Lung (tissue), 12 donors: Measurements from ENCODE around the gene WDR38. TPM values are rescaled to one million over a fixed set of nuclear protein-coding genes. Genes with fewer than 3 reads are reported as not detected.

ENCODE experiments used
- ATAC-seq: fragments of 200-7000 bp; cut with Tn5 transposase; one replicate; pipeline ENCODE4 v1.9.1; 2020; ENCODE audit warnings: moderate number of reproducible peaks; ENCODE audit not compliant: insufficient read depth, low FRiP score
- DNase-seq, 3 donors: peaks; one replicate each; pipeline ENCODE4 v3.0.0-alpha.2; 2013 to 2017
- H3K27ac ChIP-seq, 2 donors: one replicate each; pipeline ENCODE4 v1.5.1; 2013; ENCODE audit warnings: mild to moderate bottlenecking in 2 of 2, moderate library complexity in 2 of 2, control low read depth in 1 of 2, inconsistent platforms in 1 of 2, low read depth in 1 of 2, low read length in 1 of 2
- H3K27me3 ChIP-seq, 3 donors: one replicate each; pipeline ENCODE4 v1.5.1; 2013; ENCODE audit warnings: low read length in 2 of 3; ENCODE audit not compliant: control insufficient read depth in 3 of 3, insufficient read depth in 3 of 3
- H3K36me3 ChIP-seq, 4 donors: one replicate each; pipeline ENCODE4 v1.5.1; 2013; ENCODE audit warnings: low read length in 4 of 4, mild to moderate bottlenecking in 1 of 4, moderate library complexity in 1 of 4; ENCODE audit not compliant: control insufficient read depth in 4 of 4, insufficient read depth in 4 of 4
- H3K4me1 ChIP-seq, 5 donors: one replicate each; pipeline ENCODE4 v1.5.1; 2013; ENCODE audit warnings: low read length in 5 of 5, mild to moderate bottlenecking in 2 of 5, moderate library complexity in 1 of 5; ENCODE audit not compliant: control insufficient read depth in 5 of 5, insufficient read depth in 5 of 5
- H3K4me3 ChIP-seq: one replicate; pipeline ENCODE4 v1.5.1; 2013; ENCODE audit warnings: mild to moderate bottlenecking, control low read depth, moderate library complexity
- H3K9ac ChIP-seq, 2 donors: one replicate each; pipeline ENCODE4 v1.5.1; 2013; ENCODE audit warnings: low read length in 2 of 2, control low read depth in 1 of 2; ENCODE audit not compliant: insufficient read depth in 1 of 2
- H3K9me3 ChIP-seq, 4 donors: one replicate each; pipeline ENCODE4 v1.5.1; 2013; ENCODE audit warnings: low read length in 3 of 4, mild to moderate bottlenecking in 1 of 4, moderate library complexity in 1 of 4; ENCODE audit not compliant: control insufficient read depth in 4 of 4, insufficient read depth in 3 of 4
- CTCF ChIP-seq: IDR thresholded peaks from 2 replicates; pipeline ENCODE4 v1.5.1; 2012; ENCODE audit warnings: mild to moderate bottlenecking; ENCODE audit errors: control extremely low read depth, extremely low read depth
- WGBS, 2 donors: extraction: QIAGEN DNeasy Blood & Tissue Kit; methylation state at CpG; one replicate each; pipeline ENCODE4 v1.1.7; 2013; 5-methylcytosine and 5-hydroxymethylcytosine counted together
- polyA plus RNA-seq, 2 donors: library from polyadenylated mRNA; stranded (reverse); fragments of 200-250 nt; gene quantifications; one replicate each; pipeline ENCODE4 v1.2.1, GENCODE V29; 2013
- total RNA-seq, 2 donors: library from RNA; depleted of rRNA in 1 of 2; stranded (reverse); fragments of >200 nt in 1 of 2; gene quantifications; one replicate each; pipeline ENCODE4 v1.2.1, GENCODE V29; 2014 to 2021
- donor health status: control.
- donor health status: control.
- donor health status: Bipolar disorder and iron deficiency.
- donor health status: healthy.
- donor health status: DM: yes; HTN: yes; CAD: no.

The WDR38 gene
- total and polyA plus RNA-seq, 4 donors = 6.0 to 28.9 (median 12.1) TPM

GRCh38 chr9:124860582-124861341, 7.5 kb downstream of the WDR38 start:
- H3K27me3 ChIP-seq = no peaks in the 10 kb centered on the region
- WGBS, 2 donors = 11 to 13% methylated on average over 12 of the region's 12 CpGs
- H3K36me3 ChIP-seq = peaks cover 17 to 44% (median 29%) of the 10 kb centered on the region in 4 donors
- peak overlapping the region; percentile 80 to 92 for H3K9ac ChIP-seq
- H3K9me3 ChIP-seq = no peaks in the 10 kb centered on the region
- H3K27ac ChIP-seq = peak overlapping the region in 1 of 2 donors; percentile 93
- ATAC-seq (no peak), DNase-seq (no peak)
- peaks cover 8 to 18% (median 13%) of the 10 kb centered on the region in 5 donors for H3K4me1 ChIP-seq
- no peak for TF ChIP-seq CTCF
- peak overlapping the region; percentile 92 for H3K4me3 ChIP-seq

DNA sequence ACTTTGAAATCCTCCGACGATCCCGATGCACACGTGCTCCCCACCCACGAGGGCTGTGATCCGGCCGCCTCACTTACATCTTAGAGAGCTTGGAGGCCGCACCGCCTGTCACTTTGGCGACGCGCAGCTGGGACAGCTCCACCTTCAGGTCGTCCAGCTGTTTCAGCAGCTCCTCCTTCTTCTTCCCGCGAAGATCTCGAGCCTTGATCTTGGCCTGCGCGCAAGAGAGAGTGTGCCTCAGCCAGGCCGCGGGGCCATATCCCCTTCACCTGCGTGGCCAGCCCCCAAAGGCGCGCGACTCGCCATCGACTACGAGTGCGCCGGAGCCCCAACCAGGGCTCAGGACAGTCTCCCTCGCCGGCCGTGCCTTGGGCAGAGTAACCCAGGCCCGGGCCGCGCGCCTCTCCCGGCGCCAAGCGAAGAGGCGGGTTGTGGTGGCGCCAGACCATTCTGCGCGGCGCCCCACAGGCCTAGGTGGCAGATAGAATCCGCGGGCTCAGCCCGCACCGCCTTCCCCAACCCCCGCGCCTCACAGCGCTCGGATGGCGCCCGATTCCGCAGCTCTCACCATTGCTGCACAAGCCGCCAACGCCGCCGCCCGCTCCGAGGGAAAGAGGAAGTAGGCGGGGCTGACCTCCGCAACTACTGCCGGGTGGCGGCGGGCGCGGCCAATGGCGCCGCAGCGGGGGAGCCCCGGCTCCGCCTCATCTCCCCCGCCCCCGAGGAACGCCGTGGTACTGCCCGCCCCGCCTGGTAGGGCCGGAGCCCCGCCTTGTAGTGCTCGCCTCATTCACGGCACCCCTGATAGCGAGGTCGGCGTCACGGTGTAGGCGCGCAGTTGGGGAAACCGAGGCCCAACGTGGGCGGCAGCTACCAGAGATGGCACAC, 8.3 kb downstream of the WDR38 start, which contains the start of the genes ARPC5L and RPL35:
Gene ARPC5L (plus strand): TSS at position 789 of the 888 bp plus-strand sequence. CDS start 7,161 bp downstream, outside the sequence.
Gene RPL35 (minus strand): TSS at position 616 of the 888 bp plus-strand sequence. CDS start 45 bp downstream, at position 571.
- Histone ChIP-seq H3K27ac (peak within 1 kb of the TSS; percentile 82 to 93), H3K4me1 (peaks cover 8 to 18% (median 13%) of the 10 kb centered on the region in 5 donors), H3K9ac (peak within 1 kb of the TSS; percentile 80 to 93), H3K9me3 (no peaks in the 10 kb centered on the region), H3K4me3 (peak within 1 kb of the TSS; percentile 92), H3K27me3 (no peaks in the 10 kb centered on the region), H3K36me3 (peaks cover 17 to 37% (median 29%) of the 10 kb centered on the region in 4 donors)
- no peak for TF ChIP-seq CTCF
- WGBS, 2 donors = 1% methylated on average over 67 to 92 of the region's 92 CpGs
- ATAC-seq = peak; percentile 96
- peak; percentile 94 to 97 (median 95) for DNase-seq

- H3K27me3 ChIP-seq = no peaks in the 10 kb centered on the region
- peaks cover 13 to 25% (median 22%) of the 10 kb centered on the region in 4 donors for H3K36me3 ChIP-seq
- no peak overlapping the region for H3K4me3 ChIP-seq
- no peak for TF ChIP-seq CTCF
- 45 to 64% methylated on average over 7 of the region's 7 CpGs for WGBS, 2 donors
- ATAC-seq = no peak
- H3K9me3 ChIP-seq = no peaks in the 10 kb centered on the region
- H3K27ac ChIP-seq = peak overlapping the region; percentile 76 to 80
- H3K4me1 ChIP-seq = peaks cover 8 to 24% (median 14%) of the 10 kb centered on the region in 5 donors
- peak in 1 of 3 donors; percentile 33 for DNase-seq
- H3K9ac ChIP-seq = no peak overlapping the region
Measured at GRCh38 chr9:124863371-124863871, 10.2 kb downstream of the WDR38 start.
